PC-9 (cell line): ENCODE results near the gene CASQ1.

ENCODE experiments used
- CTCF ChIP-seq: fragments of 200-600 bp; sonication (generic); conservative IDR thresholded peaks from 2 replicates; pipeline ENCODE4 v1.6.1; 2017; ENCODE audit warnings: mixed run types, antibody characterized with exemption, mild to moderate bottlenecking, moderate library complexity
- EZH2 ChIP-seq: fragments of 200-600 bp; sonication (generic); IDR thresholded peaks from 2 replicates; pipeline ENCODE4 v1.8.0; 2017; ENCODE audit warnings: antibody characterized with exemption, low read depth

DNA sequence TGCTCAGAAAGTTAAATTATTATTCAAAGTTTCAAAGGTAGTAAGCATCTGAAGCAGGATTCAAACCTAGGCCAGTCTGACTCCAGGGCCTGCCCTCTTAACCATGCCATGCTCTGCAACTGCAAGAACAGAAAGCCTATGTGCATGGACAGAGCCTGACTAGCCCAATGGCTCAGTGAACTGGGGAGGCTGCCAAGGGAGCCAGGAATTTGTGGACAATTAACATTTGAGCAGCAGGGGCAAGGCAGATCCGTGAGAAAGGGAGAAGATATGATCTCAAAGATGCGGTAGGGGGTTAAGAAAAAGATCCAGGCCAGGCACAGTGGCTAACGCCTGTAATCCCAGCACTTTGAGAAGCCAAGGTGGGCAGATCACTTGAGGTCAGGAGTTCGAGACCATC is 45.5 kb upstream of the CASQ1 start:
- no peak for TF ChIP-seq CTCF
- TF ChIP-seq EZH2, result no peak
